OCI-LY3 (cell line): ENCODE data around the gene EEA1.

Experiments
- EZH2phosphoT487 ChIP-seq: fragments of 200-600 bp; shearing (Covaris generic); IDR thresholded peaks from 2 replicates; pipeline ENCODE4 v1.6.1; 2018; ENCODE audit warnings: antibody characterized with exemption, mixed run types, low read depth
- TF ChIP-seq, protein P1 (sequence below): fragments of 200-600, 300-600 bp; sonication (generic); IDR thresholded peaks from 2 replicates; pipeline ENCODE4 v1.5.1; 2014; ENCODE audit warnings: antibody characterized with exemption, low read length, low read depth

DNA sequence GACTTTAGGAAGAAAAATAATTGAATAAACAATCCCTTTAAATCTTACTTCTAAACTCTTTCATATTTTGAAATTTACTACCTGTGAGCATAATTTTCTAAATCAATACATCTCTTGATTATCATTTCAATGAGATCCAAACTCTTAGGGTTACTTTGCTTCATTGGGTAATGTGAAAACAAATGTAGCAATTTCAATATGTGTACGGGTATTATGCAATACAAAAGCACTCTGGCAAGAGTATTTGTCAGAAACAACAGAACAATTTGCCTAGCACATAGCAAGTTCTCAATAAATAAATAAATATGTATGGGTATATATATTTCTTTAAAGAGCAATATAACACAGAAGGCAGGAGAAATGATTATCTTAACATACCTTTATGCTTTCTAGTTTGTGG lies 149.2 kb downstream of the EEA1 start:
- TF ChIP-seq, protein P1, sequence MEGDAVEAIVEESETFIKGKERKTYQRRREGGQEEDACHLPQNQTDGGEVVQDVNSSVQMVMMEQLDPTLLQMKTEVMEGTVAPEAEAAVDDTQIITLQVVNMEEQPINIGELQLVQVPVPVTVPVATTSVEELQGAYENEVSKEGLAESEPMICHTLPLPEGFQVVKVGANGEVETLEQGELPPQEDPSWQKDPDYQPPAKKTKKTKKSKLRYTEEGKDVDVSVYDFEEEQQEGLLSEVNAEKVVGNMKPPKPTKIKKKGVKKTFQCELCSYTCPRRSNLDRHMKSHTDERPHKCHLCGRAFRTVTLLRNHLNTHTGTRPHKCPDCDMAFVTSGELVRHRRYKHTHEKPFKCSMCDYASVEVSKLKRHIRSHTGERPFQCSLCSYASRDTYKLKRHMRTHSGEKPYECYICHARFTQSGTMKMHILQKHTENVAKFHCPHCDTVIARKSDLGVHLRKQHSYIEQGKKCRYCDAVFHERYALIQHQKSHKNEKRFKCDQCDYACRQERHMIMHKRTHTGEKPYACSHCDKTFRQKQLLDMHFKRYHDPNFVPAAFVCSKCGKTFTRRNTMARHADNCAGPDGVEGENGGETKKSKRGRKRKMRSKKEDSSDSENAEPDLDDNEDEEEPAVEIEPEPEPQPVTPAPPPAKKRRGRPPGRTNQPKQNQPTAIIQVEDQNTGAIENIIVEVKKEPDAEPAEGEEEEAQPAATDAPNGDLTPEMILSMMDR, result no peak
- no peak for TF ChIP-seq EZH2phosphoT487
